ENCODE results near the gene SLC17A4. TPM values are rescaled to one million over a fixed set of nuclear protein-coding genes. Genes with fewer than 3 reads are reported as not detected.

SLC17A4 gene, protein sequence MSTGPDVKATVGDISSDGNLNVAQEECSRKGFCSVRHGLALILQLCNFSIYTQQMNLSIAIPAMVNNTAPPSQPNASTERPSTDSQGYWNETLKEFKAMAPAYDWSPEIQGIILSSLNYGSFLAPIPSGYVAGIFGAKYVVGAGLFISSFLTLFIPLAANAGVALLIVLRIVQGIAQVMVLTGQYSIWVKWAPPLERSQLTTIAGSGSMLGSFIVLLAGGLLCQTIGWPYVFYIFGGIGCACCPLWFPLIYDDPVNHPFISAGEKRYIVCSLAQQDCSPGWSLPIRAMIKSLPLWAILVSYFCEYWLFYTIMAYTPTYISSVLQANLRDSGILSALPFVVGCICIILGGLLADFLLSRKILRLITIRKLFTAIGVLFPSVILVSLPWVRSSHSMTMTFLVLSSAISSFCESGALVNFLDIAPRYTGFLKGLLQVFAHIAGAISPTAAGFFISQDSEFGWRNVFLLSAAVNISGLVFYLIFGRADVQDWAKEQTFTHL
- total RNA-seq: not detected

- DNase-seq (ENCODE audit: low spot score in 2 of 2): no peak
- Mint-ChIP-seq H3K36me3 (no peaks in the 10 kb centered on the region), H3K9me3 (no peaks in the 10 kb centered on the region), H3K27ac (no peak within 1 kb of the TSS)
- ATAC-seq: no peak
Measured at GRCh38 chr6:25754535-25754934, at the start of gene SLC17A4. Gene SLC17A4, plus strand, starts transcription at chr6:25754742. Its CDS starts 7,221 bp downstream, at chr6:25761963.

GRCh38 chr6:25706314-25707014 is 48.1 kb upstream of the SLC17A4 start:
- no peak for DNase-seq (ENCODE audit: low spot score in 2 of 2)
- no peaks in the 10 kb centered on the region for H3K36me3 Mint-ChIP-seq
- ATAC-seq: no peak
- no peaks in the 10 kb centered on the region for H3K9me3 Mint-ChIP-seq
- H3K27ac Mint-ChIP-seq: no peak overlapping the region

GRCh38 chr6:25709761-25710160 is 44.8 kb upstream of the SLC17A4 start:
- no peaks in the 10 kb centered on the region for H3K9me3 Mint-ChIP-seq
- no peaks in the 10 kb centered on the region for H3K36me3 Mint-ChIP-seq
- H3K27ac Mint-ChIP-seq: no peak overlapping the region
- DNase-seq (ENCODE audit: low spot score in 2 of 2) (no peak), ATAC-seq (no peak)

DNA sequence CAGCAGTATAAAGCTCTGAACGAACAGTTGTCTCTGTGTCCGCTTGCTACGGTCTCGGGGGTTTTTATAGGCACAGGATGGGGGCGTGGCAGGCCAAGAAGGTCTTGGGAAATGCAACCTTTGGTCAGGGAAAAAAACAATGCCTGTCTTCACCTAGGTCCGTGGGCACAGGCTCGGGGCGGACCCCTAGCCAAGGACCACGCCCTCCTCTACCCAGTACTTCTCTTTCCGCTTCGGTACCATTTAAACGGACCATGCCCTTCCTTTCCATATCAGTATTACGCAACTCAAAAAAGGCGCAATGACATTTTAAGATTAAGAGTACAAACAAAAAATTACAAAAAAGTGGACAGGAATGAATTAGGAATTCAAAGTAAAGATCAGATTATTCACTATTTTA is 44.3 kb upstream of the SLC17A4 start:
- no peak overlapping the region for H3K27ac Mint-ChIP-seq
- no peak for ATAC-seq
- H3K36me3 Mint-ChIP-seq: no peaks in the 10 kb centered on the region
- no peak for DNase-seq (ENCODE audit: low spot score in 2 of 2)
- H3K9me3 Mint-ChIP-seq: no peaks in the 10 kb centered on the region

- ATAC-seq (no peak), DNase-seq (ENCODE audit: low spot score in 2 of 2) (no peak)
- no peaks in the 10 kb centered on the region for H3K9me3 Mint-ChIP-seq
- no peak overlapping the region for H3K27ac Mint-ChIP-seq
- H3K36me3 Mint-ChIP-seq: no peaks in the 10 kb centered on the region
Measured at GRCh38 chr6:25713824-25714223, 40.7 kb upstream of the SLC17A4 start.

- no peak for DNase-seq (ENCODE audit: low spot score in 2 of 2)
- Mint-ChIP-seq H3K9me3 (no peaks in the 10 kb centered on the region), H3K27ac (no peak overlapping the region), H3K36me3 (no peaks in the 10 kb centered on the region)
- ATAC-seq: no peak
Measured at GRCh38 chr6:25714765-25715164, 39.8 kb upstream of the SLC17A4 start.

DNA sequence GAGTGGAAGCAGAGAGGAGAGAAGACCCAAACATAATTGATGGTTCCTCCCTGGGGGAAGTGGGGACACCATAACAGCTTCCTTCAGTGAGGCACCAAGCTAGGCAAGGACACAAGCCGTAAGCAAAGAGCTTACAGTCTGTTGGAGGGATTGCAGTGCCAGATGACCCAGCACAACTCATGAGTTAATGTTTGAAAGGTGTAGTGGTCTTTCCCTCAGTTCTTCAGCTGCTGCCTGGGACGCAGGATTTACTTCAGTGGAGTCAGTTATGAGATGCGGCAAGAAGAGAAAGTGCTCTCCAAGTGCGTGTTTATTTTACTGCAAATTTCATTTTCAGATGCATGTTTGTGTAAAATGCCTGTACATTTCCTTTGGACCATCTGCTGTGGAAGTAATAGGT is 38.7 kb upstream of the SLC17A4 start:
- H3K36me3 Mint-ChIP-seq: no peaks in the 10 kb centered on the region
- no peak overlapping the region for H3K27ac Mint-ChIP-seq
- H3K9me3 Mint-ChIP-seq: no peaks in the 10 kb centered on the region
- DNase-seq (ENCODE audit: low spot score in 2 of 2) (no peak), ATAC-seq (no peak)

DNA sequence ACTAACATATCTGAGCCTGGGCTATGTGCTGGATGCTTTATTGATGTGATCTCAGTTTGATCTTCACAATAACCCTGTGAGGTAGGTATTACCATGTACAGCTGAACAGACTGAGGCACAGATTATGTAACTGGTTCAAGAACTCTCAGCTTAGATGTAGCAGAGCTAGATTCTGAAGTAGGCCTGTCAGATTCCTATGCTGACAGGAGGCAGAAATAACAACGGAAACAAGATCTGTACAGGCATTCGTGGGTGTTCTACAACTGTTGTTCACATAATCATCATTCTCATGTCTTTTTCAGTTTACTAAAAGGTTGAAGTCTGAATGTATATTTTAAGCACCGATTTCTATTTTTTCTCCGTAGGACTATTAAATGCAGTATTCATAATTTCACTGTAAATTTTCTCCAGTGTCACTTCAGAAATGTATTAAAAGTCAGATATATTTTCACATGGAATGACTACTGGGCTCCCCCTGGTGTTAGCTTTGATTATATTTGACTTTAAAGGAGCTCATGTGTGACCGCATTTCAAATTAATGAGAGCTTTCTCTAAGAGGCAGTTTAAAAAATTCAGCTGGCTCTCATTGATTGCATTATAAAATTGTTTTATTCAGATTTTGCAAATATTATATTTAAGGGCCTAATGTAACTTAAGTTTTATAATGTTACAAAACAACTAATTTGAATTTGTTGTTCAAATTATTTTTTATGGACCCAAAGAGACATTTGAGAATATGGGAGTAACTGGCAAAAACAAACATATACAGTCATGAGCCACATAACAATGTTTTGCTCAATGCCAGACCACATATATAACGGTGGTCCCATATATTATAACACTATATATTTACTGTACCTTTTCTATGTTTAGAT is 36.4 kb upstream of the SLC17A4 start:
- DNase-seq (ENCODE audit: low spot score in 2 of 2) (no peak), ATAC-seq (no peak)
- H3K27ac Mint-ChIP-seq: no peak overlapping the region
- no peaks in the 10 kb centered on the region for H3K9me3 Mint-ChIP-seq
- H3K36me3 Mint-ChIP-seq: no peaks in the 10 kb centered on the region

- Mint-ChIP-seq H3K9me3 (no peaks in the 10 kb centered on the region), H3K27ac (no peak overlapping the region), H3K36me3 (no peaks in the 10 kb centered on the region)
- no peak for DNase-seq (ENCODE audit: low spot score in 2 of 2)
- no peak for ATAC-seq
Measured at GRCh38 chr6:25726122-25726911, 28.2 kb upstream of the SLC17A4 start.

DNA sequence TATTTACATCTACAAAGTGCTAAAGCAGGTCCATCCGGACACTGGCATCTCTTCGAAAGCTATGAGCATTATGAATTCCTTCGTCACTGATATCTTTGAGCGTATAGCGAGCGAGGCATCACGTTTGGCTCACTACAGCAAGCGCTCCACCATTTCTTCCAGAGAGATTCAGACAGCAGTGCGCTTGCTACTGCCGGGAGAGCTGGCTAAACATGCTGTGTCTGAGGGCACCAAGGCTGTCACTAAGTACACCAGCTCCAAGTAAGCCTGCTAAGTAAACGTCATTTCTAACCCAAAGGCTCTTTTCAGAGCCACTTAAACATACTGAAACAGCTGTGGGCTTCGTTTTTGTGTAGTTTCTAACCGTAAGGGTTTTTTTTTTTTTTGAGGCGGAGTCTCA is 27.5 kb upstream of the SLC17A4 start:
- DNase-seq (ENCODE audit: low spot score in 2 of 2) (no peak), ATAC-seq (no peak)
- Mint-ChIP-seq H3K9me3 (peaks cover 0 to 3% of the 10 kb centered on the region in 2 donors), H3K36me3 (no peaks in the 10 kb centered on the region), H3K27ac (no peak overlapping the region)

DNA sequence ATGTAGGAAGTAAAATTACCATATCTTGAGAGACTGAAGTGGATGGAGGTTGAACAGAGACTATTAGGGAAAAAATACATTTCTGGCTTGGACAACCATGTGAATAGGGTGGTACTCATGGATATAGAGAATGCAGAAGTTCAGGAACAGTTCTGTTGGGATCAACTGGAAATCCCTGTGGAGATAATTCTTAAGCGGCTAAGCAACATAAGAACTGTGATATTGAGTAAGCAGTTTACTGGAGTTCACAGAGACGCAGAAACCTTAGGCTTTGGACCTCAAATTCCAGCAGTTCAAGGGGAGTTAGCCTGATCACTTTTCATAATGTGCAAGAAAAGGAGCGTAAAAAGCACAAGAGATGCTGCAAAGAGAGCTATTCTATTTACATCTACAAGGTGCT is 23.6 kb upstream of the SLC17A4 start:
- H3K9me3 Mint-ChIP-seq: peaks cover 0 to 4% of the 10 kb centered on the region in 2 donors
- ATAC-seq: no peak
- H3K36me3 Mint-ChIP-seq: peaks cover 4 to 5% of the 10 kb centered on the region in 2 donors
- no peak overlapping the region for H3K27ac Mint-ChIP-seq
- no peak for DNase-seq (ENCODE audit: low spot score in 2 of 2)

- Mint-ChIP-seq H3K27ac (no peak overlapping the region), H3K36me3 (peaks cover 4 to 12% of the 10 kb centered on the region in 2 donors), H3K9me3 (peaks cover 0 to 8% of the 10 kb centered on the region in 2 donors)
- DNase-seq (ENCODE audit: low spot score in 2 of 2): no peak
- ATAC-seq: no peak
Measured at GRCh38 chr6:25731721-25732120, 22.8 kb upstream of the SLC17A4 start.

DNA sequence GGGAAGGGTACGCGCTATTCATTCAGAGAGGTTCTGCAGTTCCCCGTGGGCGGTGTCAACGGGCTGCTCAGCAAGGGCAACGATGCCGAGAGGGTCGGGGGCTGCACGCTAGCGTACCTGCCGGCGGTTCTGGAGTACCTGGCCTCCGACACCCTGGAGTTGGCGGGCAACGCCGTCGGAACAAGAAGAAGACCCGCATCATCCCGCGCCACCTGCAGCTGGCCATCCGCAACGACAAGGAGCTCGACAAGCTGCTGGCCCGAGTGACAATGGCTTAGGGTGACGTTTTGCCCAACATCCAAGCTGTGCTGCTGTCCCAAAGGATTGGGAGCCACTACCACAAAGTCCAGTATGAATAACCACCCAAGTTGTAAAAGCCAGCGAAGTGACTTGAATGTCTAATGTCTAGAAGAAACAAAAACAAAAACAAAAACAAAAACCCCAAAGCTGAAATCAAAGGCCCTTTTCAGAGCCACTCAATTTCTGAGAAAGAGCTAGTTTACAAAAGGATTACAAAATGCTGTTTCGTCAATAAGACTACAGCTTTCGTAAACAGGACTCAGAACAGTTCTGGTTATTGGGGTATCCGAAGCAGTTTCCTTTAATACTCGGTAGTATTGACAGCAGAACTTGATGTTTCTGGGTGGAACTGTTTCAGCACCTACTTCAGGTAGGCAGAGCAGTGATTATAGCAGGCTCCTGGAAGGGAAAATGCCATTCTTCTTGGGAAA is 21.9 kb upstream of the SLC17A4 start:
- DNase-seq (ENCODE audit: low spot score in 2 of 2): no peak
- ATAC-seq: no peak
- Mint-ChIP-seq H3K27ac (no peak overlapping the region), H3K36me3 (peaks cover 9 to 21% of the 10 kb centered on the region in 2 donors), H3K9me3 (peaks cover 3 to 13% of the 10 kb centered on the region in 2 donors)

DNA sequence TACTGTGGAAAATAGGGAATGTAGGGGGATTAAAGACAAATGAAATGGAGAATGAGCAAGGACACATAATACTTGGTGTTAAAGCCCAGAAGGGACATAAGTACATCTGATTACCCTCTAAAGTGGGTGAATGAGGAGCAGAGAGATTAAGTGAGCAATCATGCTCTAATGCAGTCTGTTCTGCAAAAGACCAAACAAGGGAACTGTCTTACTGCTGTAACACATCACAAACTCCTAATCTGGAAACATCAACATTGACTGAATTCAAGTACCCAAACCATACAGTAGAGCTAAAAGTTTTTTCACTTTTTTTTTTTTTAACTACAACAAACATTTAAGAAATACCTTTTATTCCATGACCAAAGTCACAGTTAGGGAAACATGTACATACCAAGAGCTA is 19.3 kb upstream of the SLC17A4 start:
- DNase-seq (ENCODE audit: low spot score in 2 of 2) (no peak), ATAC-seq (no peak)
- H3K9me3 Mint-ChIP-seq: peaks cover 3 to 13% of the 10 kb centered on the region in 2 donors
- H3K27ac Mint-ChIP-seq: no peak overlapping the region
- H3K36me3 Mint-ChIP-seq: peaks cover 9 to 22% of the 10 kb centered on the region in 2 donors

DNA sequence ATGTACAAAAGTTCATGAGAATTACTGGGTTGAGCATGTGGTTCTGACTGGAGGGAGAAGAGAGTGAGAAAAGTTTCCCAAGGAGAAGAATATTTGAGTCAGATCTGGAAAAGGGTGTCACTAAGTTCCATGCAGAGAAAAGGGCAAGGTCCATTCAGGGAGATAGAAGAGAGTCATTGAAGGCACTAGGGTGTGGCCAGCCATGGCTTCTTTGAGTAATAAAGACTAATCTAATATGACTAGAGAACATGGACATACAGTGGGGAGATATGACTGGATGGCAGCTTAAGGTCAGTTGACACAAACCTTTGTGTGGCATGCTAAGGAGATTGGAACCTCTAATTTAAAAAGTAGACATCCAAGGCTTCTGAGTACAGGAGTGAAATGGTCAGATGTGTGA is 10.7 kb upstream of the SLC17A4 start:
- H3K36me3 Mint-ChIP-seq: peaks cover 0 to 5% of the 10 kb centered on the region in 2 donors
- H3K27ac Mint-ChIP-seq: no peak overlapping the region
- peak in 1 of 2 donors; percentile 79 for ATAC-seq
- H3K9me3 Mint-ChIP-seq: peaks cover 0 to 4% of the 10 kb centered on the region in 2 donors
- no peak for DNase-seq (ENCODE audit: low spot score in 2 of 2)

Data from activated naive CD4-positive, alpha-beta T cell treated with anti-CD3 and anti-CD28 coated beads, Interleukin-2, amount 50 U/mL, for 72 hours (primary cell).